ENCODE results near the gene FABP6. TPM values are rescaled to one million over a fixed set of nuclear protein-coding genes. Genes with fewer than 3 reads are reported as not detected.

FABP6 gene
- total and polyA plus RNA-seq, 3 donors from 2014 or later = 0.94 to 4.0 (median 1.5) TPM

DNA sequence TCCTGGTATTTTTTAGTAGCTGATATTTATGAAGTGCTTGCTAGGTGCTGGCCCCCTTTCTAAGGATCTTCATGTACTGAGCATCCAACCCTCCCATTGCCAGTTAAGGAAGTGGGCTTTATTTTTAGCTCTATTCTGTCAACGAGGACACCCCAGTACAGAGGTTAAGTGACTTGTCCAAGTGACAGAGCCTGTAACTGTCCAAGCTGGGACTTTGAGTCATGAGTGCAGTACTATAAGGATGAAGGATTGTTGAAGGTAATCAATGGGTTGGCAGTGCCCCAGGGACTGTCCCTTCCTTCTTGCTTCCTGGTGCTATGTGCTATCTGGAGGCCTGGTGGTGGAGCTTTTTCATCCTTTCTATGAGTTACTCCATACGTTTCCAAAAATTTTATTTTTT, 18.0 kb upstream of the FABP6 start:
- H3K27ac ChIP-seq = no peak overlapping the region
- TF ChIP-seq, protein P1, sequence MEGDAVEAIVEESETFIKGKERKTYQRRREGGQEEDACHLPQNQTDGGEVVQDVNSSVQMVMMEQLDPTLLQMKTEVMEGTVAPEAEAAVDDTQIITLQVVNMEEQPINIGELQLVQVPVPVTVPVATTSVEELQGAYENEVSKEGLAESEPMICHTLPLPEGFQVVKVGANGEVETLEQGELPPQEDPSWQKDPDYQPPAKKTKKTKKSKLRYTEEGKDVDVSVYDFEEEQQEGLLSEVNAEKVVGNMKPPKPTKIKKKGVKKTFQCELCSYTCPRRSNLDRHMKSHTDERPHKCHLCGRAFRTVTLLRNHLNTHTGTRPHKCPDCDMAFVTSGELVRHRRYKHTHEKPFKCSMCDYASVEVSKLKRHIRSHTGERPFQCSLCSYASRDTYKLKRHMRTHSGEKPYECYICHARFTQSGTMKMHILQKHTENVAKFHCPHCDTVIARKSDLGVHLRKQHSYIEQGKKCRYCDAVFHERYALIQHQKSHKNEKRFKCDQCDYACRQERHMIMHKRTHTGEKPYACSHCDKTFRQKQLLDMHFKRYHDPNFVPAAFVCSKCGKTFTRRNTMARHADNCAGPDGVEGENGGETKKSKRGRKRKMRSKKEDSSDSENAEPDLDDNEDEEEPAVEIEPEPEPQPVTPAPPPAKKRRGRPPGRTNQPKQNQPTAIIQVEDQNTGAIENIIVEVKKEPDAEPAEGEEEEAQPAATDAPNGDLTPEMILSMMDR (IDR thresholded peaks at IDR 0.05) = no peak
- TF ChIP-seq POLR2A (IDR thresholded peaks at IDR 0.05) = no peak
- H3K4me1 ChIP-seq = no peaks in the 10 kb centered on the region
- H3K36me3 ChIP-seq (ENCODE audit: low read depth, missing control alignments) = no peaks in the 10 kb centered on the region
- intact Hi-C loops (cut with DNase I; ENCODE audit: low total_unique reads) = no loop called here
- H3K4me3 ChIP-seq = no peak overlapping the region
- 58 to 70% methylated on average over 2 of the region's 2 CpGs for WGBS, 2 donors
- no peaks in the 10 kb centered on the region for H3K27me3 ChIP-seq
- DNase-seq = no peak
- H3K9me3 ChIP-seq = no peaks in the 10 kb centered on the region

DNA sequence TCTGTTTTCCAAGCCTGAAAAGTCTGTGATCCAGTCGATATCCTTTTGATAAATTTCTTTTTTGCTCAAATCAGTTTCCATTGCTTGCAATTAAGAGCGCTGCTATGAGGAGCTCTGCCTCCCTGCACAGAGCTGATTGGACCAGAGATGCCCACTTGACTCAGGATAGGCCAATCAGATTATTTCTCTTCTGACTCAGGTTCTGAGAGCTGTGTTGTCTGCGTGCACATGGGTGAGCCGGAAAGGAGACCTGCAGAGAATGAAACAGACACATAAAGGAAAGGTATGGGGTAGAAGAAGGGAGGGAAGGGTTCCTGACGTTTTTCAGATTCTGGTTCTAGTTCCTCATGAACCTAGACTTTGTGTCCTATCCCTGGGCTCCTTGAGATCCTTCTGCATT, 15.8 kb upstream of the FABP6 start:
- H3K4me3 ChIP-seq = no peak overlapping the region
- no peak overlapping the region for H3K27ac ChIP-seq
- H3K36me3 ChIP-seq (ENCODE audit: low read depth, missing control alignments) = no peaks in the 10 kb centered on the region
- no peak for DNase-seq
- TF ChIP-seq, protein P1 (IDR thresholded peaks at IDR 0.05) = no peak
- no peak for TF ChIP-seq POLR2A (IDR thresholded peaks at IDR 0.05)
- WGBS, 2 donors = 51 to 70% methylated on average over 5 of the region's 5 CpGs
- H3K9me3 ChIP-seq = no peaks in the 10 kb centered on the region
- intact Hi-C loops (cut with DNase I; ENCODE audit: low total_unique reads) = no loop called here
- no peaks in the 10 kb centered on the region for H3K27me3 ChIP-seq
- H3K4me1 ChIP-seq = no peaks in the 10 kb centered on the region

DNA sequence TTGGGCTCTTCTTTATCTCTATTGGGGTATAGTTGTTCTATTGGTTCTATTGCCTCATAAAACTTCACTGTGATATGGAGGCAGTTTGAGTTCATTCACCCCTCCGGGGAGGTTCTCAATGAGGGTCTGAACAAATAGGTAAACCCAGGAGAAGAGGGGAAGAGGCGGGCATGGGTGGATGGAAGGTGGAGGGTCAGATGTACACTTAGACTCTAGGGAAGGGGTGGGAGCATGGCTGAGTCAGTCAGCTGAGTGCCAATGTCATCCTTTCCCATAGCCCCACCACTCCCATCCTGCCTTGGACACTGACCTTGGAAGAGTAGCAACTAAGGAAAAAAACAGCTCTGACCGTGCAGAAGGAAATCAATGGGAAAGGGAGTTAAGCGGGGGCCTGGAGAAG, 9.9 kb upstream of the FABP6 start:
- TF ChIP-seq, protein P1 (IDR thresholded peaks at IDR 0.05) = no peak
- TF ChIP-seq POLR2A (IDR thresholded peaks at IDR 0.05) = no peak
- no peaks in the 10 kb centered on the region for H3K27me3 ChIP-seq
- H3K4me1 ChIP-seq = peaks cover 10% of the 10 kb centered on the region
- H3K4me3 ChIP-seq = no peak overlapping the region
- no peaks in the 10 kb centered on the region for H3K36me3 ChIP-seq (ENCODE audit: low read depth, missing control alignments)
- 56 to 63% methylated on average over 4 of the region's 4 CpGs for WGBS, 2 donors
- H3K9me3 ChIP-seq = no peaks in the 10 kb centered on the region
- H3K27ac ChIP-seq = peak overlapping the region; percentile 36 to 59
- peak; percentile 59 for DNase-seq
- intact Hi-C loops (cut with DNase I; ENCODE audit: low total_unique reads) = no loop called here

DNA sequence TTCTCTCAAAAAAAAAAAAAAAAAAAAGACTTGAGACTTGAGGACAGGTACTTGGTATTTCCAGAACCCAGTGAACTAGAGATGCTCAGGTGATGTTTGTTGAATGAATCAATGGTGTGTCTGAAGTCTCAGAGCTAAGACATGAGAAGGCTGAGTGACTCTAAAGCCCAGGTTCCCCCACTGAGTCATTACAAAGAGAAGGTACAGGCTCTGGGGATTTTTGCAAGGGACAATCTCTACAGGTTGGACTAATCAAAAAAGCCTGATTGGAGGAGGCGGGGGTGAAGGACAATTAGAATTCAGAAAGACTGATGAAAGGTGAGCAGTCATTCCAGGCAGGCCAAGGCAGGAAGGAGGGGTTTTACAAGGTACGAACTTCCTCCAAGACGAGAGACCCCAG, 8.2 kb upstream of the FABP6 start:
- 83 to 92% methylated on average over 3 of the region's 3 CpGs for WGBS, 2 donors
- TF ChIP-seq, protein P1 (IDR thresholded peaks at IDR 0.05) = no peak
- no peak for TF ChIP-seq POLR2A (IDR thresholded peaks at IDR 0.05)
- DNase-seq = no peak

DNA sequence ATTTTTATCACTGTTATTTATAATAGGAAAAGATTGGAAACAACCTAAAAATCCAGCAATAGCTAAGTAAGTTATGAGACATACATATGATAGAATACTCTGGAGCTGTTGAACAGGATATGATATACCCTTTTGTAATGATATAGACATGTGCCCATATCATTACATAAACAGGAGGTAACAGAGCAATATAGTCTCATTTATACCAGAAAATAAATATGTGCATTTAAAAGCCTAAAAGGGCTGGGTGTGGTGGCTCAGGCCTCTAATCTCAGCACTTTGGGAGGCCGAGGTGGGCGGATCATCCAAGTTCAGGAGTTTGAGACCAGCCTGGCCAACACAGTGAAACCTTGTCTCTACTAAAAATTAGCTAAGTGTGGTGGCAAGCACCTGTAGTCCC, 2.3 kb upstream of the FABP6 start:
- Histone ChIP-seq H3K36me3 (ENCODE audit: low read depth, missing control alignments) (no peaks in the 10 kb centered on the region), H3K27ac (no peak overlapping the region), H3K9me3 (no peaks in the 10 kb centered on the region), H3K4me1 (no peaks in the 10 kb centered on the region), H3K4me3 (no peak overlapping the region), H3K27me3 (no peaks in the 10 kb centered on the region)
- no peak for DNase-seq
- intact Hi-C loops (cut with DNase I; ENCODE audit: low total_unique reads) = no loop called here
- 81 to 86% methylated on average over 2 of the region's 2 CpGs for WGBS, 2 donors
- TF ChIP-seq, protein P1 (IDR thresholded peaks at IDR 0.05) = no peak
- TF ChIP-seq POLR2A (IDR thresholded peaks at IDR 0.05) = no peak

More for the DNA sequence above, 8.2 kb upstream of the FABP6 start:
- intact Hi-C loops (cut with DNase I; ENCODE audit: low total_unique reads) = no loop called here
- Histone ChIP-seq H3K27ac (no peak overlapping the region), H3K4me3 (no peak overlapping the region), H3K27me3 (no peaks in the 10 kb centered on the region), H3K36me3 (ENCODE audit: low read depth, missing control alignments) (no peaks in the 10 kb centered on the region), H3K9me3 (no peaks in the 10 kb centered on the region), H3K4me1 (peaks cover 10% of the 10 kb centered on the region)

Measured in testis (tissue), 3 donors.